OCI-LY3 (cell line): ENCODE data around the gene NUBPL.

Experiments
- CTCF ChIP-seq: fragments of 200-600, 300-600 bp; sonication (generic); IDR thresholded peaks from 2 replicates; pipeline ENCODE4 v1.5.1; 2014; ENCODE audit warnings: antibody characterized with exemption, low read length, low read depth
- EZH2phosphoT487 ChIP-seq: fragments of 200-600 bp; shearing (Covaris generic); IDR thresholded peaks from 2 replicates; pipeline ENCODE4 v1.6.1; 2018; ENCODE audit warnings: antibody characterized with exemption, mixed run types, low read depth

GRCh38 chr14:31712244-31713127 lies 151.3 kb downstream of the NUBPL start:
- TF ChIP-seq EZH2phosphoT487 = no peak
- no peak for TF ChIP-seq CTCF
